Activated T-helper 1 cell treated with anti-CD3 and anti-CD28 coated beads, Interleukin-2, amount 50 U/mL, for 16 hours (primary cell): ENCODE data around the gene PTPMT1.
"Not testable (repeated sequence)": the region's sequence is repeated elsewhere in the genome, so short reads cannot be mapped to it uniquely, and the experiment has no call there.

ENCODE experiments used
- DNase-seq, 2 donors: peaks; one replicate each; pipeline ENCODE4 v3.0.0-alpha.2; 2020; ENCODE audit warnings: low read depth in 1 of 2, low spot score in 1 of 2

The PTPMT1 gene

DNA sequence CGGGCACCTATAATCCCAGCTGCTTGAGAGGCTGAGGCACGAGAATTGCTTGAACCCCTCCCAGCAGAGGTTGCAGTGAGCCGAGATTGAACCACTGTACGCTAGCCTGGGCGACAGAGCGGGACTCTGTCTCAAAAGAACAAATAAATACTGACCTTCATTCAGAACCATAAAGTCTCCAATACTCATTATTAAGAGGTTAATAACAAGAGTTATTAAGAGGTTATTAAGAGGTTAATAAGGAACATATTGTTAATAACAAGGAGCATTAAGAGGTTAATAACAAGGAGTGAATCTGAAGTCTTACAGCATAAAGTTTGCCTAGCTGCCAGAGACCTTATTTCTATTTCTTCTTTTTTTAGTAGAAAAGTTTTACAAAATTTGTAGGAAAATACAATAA, 20.1 kb upstream of the PTPMT1 start:
- DNase-seq = no peak

DNA sequence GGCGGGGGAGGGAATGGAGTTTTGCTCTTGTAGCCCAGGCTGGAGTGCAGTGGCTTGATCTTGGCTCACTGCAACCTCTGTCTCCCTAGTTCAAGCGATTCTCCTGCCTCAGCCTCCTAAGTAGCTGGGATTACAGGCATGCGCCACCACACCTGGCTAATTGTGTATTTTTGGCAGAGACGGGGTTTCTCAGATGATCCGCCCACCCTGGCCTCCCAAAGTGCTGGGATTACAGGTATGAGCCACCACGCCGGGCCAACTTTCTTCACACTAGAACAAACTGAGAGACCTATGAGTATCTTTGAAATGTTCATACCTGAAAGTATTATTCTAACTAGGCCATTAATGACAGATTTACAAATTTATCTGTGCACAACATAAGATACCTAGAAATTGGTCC, 19.1 kb upstream of the PTPMT1 start:
- DNase-seq = not testable (repeated sequence)

DNA sequence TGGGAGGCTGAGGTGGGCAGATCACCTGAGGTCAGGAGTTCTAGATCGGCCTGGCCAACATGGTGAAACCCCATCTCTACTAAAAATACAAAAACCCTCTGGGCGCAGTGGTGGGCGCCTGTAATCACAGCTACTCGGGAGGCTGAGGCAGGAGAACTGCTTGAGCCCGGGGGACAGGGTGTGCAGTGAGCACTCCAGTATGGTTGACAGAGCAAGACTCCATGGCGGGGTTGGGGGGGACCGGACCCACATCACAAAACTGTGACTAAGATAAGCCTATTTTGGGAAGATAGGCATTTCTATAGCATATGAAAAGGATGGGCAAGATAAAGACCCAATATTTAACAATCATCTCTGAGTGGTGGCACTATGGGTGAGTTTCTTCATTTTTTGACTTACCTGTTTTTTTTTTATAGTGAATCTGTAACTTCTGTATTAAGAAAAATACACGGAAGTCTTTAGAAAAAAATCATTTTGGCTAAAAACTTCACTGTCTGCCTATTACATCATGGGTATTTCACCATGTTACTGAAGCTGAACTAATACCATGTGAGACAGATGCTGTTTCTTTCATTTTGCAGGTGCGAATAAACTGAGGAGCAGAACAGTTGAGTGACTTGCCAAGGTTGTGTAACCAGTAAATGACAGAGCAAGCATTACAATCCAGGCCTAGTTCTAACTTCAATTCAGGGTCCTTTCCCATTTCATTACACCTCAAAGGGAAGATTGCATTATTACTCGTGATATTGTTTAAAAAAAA, 14.9 kb upstream of the PTPMT1 start:
- DNase-seq = no peak

DNA sequence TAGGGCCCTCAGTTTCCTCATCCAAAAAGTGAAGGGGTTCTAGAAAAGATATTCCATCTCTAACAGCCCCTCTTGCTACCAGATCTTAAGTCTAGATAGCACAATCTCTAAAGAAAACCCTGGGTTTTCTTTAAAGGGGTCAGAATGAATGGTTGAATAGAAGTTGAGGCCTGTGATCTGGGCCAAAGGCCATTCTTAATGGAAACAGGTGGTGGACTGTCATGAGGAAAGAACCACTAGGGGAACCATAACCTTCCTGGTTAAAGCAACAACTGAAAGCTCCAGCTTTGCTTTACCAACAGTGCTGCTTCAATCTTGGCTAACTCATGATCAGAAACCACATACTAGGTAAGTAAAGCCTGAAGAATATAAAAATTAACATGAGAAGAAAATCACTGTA, 14.3 kb upstream of the PTPMT1 start:
- no peak for DNase-seq

DNA sequence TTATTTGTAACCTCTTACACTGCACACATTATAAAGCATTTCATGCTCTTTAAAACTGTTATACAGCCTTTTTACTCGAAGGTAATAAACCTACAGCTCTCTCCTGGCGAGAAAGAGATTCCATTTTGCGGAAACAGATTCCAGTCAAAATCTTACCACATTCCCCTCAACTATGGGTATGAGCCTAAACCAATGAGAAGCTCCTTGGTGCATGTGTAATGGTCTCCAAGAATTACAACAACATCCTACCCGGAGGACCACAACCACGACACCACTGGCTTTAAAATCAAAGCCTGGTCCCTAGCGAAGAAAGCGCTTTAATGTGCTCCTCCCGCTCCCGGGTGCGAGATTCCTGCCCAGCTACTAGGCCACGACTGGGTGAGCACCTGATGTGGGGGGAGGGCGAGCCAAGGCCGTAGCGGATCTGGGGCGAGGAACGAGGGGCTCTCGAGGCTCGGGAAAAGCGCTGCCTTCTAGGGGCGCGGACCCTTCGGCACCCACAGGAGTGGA, 13.3 kb upstream of the PTPMT1 start:
- peak in 1 of 2 donors; percentile 6 for DNase-seq

DNA sequence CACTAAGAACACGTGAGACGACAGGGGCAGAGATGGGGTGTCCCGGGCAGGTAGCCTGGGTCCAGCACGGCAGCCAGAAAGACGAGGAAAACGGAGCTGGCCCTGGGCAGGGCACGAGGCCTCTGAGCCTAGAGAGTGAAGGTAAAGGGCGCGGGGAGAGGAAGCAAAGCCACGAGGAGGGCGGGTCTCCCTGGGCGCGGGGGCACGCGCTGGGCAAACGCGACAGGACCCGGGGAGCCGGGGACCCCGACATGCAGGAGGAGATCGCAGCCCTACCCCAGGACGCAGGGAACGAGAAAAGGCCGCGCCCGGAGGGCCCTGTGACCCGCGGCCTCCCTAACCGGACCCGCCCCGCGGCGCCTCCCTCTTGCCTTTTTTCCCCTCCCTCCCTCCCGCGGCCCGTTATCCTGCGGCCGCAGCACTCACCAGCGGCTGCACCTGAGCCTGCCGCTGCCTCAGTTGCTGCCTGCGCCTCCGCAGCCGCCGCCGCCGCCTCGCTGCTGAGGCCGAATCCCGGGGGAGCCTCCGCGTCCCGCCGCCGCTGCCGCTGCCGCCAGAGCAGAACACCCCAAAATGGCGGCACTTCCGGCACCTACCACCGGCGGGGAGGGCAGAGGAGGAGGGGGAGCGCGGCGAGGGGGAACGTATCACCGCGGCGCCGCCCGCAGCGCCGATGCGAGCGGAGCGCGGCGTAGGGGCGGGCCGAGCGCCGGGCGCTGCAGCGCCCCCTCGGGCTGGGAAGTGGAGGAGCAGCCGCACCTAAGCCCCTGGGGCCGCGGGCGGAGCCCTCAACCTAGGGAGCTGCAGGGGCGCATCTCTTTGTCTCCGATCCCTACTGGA, 12.6 kb upstream of the PTPMT1 start, which contains the start of gene CELF1:
TSS of gene CELF1 (minus strand) at position 567 of the 840 bp plus-strand sequence. CDS start 53,609 bp downstream, outside the sequence.
- peak; percentile 84 to 91 for DNase-seq

DNA sequence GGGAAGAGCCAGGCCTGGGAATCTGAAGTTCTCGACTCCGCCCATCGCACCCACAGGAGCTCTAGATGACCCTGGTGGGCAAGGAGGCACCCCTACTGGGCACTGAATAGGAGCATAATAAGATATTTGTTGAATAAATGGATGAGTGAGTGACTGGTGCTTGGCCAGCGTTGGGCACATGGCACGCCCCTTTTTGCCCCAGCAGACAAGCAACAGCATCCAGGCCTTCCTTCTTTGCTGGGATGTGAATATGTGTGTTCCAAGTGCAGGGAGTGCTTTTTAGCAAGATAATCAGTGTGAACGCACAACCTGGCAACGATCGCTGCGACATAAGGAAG, 12.0 kb upstream of the PTPMT1 start:
- DNase-seq = no peak

DNA sequence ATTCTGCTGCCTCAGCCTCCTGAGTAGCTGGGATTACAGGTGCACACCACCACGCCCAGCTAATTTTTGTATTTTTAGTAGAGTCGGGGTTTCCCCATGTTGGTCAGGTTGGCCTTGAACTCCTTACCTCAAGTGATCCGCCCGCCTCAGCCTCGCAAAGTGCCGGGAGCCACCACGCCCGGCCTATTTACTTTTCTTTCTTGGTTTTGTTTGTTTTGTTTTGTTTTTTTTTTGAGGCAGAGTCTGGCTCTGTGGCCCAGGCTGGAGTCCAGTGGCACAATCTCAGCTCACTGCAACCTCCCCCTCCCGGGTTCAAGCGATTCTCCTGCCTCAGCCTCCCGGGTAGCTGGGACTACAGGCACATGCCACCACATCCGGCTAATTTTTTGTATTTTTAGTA, 8.4 kb upstream of the PTPMT1 start:
- not testable (repeated sequence) for DNase-seq

DNA sequence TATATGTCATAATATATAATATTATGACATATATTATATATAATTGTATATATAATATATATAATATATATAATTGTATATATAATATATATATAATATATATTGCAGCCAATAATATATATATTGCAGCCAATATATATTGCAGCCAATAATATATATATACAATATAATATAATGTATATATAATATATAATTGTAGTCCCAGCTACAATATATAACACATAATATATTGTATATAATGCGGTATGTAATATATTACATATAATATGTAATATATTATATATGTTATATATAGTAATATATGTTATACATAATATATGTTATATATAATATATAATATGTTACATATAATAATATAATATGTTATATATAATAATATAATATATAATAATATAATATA, 6.7 kb upstream of the PTPMT1 start:
- no peak for DNase-seq

DNA sequence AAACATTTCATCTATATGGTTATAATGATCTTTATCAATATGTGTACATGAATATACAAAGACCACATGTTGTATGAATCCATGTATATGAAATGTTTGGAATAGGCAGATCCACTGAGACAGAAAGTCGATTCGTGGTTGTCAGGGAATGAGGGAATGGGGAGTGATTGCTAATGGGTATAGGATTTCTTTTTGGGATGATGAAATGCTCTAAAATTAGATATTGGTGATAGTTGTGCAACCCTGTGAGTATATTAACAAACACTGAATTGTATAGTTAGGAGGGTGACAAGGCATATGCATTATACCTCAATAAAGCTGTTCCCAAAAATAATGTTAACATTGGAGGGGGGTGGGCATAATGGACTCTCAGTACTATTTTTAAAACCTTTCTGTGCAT, 5.0 kb upstream of the PTPMT1 start:
- no peak for DNase-seq

DNA sequence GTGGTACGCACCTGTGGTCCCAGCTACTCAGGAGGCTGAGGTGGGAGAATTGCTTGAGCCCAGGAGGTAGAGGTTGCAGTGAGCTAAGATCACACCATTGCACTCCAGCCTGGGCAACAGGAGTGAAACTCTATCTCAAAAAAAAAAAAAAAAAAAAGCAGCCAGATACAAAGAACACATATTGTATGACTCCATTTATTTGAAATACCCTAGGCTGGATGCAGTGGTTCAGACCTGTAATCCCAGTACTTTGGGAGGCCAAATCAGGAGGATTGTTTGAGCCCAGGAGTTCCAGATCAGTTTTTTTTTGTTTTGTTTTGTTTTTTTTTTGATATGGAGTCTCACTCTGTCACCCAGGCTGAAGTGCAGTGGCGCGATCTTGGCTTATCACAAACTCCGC, 3.0 kb upstream of the PTPMT1 start:
- not testable (repeated sequence) for DNase-seq

DNA sequence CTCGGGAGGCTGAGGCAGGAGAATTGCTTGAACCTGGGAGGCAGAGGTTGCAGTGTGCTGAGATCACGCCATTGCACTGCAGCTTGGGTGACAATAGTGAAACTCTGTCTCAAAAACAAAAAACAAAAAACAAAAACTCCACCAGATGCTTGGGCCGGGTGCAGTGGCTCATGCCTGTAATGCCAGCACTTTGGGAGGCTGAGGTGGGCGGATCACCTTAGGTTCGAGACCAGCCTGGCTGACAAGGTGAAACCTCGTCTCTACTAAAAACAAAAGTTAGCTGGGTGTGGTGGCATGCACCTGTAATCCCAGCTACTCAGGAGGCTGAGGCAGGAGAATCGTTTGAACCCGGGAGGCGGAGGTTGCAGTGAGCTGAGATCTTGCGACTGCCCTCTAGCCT, 1.0 kb upstream of the PTPMT1 start:
- not testable (repeated sequence) for DNase-seq

DNA sequence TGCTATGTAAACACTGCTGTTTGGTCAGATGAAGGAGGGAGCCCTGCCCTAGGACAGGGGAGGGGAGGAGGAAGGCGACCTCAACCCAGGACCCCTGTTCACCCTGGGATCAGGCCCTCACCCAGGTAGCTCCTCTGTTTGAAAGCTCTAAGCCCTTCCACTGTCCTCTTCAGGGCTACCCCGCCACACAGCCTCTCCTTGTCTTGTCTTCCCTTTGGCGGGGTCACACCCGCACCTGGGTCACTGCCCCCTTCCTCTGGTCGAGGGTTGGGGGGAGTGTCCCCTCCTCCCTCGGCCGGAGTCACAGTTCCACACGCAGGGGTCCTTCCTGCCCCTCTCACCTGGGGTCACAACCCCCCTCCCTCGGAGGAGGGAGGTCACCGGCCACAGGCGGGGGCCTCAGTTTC, 463 bp upstream of the PTPMT1 start:
- DNase-seq = no peak

DNA sequence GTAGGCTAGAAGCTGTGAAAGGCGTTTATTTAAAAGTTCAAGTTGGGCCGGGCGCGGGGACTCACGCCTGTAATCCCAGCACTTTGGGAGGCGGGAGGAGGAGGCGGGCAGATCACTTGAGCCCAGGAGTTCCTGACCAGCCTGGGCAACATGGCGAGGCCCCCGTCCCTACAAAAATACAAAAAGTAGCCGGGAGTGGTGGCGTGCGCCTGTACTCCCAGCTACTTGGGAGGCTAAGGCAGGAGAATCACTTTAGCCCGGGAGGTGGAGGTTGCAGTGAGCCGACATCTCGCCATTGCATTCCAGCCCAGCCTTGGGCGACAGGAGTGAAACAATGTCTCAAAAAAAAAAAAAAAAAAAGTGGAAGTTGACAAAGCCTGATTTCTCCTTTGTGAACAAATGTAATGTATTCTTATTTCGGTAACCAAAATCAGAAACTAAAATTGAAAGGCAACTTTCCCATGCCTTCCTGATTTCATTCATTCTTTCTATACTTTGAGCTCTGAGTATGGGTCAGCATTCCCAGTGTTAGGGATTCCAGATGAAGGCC, 825 bp downstream of the PTPMT1 start:
- DNase-seq = no peak

DNA sequence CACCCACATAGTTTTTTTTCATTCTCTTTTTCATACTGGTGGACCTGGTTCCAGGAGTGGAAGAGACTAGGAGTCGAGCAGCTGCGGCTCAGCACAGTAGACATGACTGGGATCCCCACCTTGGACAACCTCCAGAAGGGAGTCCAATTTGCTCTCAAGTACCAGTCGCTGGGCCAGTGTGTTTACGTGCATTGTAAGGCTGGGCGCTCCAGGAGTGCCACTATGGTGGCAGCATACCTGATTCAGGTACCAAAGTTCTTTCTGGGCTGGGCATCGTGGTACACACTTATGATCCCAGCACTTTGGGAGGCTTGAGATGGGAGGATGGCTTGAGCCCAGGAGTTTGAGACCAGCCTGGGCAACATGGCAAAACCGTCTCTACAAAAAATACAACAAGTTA, 4.2 kb downstream of the PTPMT1 start:
- no peak for DNase-seq

DNA sequence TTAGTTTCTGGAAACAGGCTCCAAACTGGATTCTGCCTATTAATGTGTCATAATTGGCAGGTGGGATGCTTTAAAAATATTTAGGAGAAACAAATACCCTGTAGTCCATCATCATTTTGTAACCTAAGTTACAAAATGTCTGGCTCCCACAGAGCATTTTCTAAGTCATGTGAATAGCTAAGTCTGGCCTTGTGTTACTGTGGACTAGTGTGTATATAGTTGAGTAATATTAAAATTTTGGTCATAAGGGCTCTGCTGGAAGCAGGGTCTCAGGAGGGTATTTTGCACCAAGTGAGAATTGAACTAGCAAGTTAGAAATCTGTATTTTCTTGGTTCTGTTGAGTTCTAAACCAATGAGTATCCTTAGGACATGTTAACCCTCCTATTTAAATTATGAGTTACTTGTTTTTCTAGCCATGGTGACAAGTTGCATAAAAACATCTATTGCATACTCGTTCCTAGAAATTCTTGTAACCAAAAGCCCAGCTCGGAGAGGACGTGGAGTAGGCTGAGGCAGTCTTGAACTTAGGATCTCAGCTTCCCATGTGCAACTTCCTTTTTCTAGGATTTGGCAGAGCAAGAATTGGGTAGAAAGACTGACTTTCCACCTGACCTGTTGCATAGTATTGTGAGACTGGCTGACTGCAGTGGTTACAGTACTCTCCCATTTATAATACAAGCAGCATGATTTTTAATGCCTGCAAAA, 5.4 kb downstream of the PTPMT1 start:
- no peak for DNase-seq

DNA sequence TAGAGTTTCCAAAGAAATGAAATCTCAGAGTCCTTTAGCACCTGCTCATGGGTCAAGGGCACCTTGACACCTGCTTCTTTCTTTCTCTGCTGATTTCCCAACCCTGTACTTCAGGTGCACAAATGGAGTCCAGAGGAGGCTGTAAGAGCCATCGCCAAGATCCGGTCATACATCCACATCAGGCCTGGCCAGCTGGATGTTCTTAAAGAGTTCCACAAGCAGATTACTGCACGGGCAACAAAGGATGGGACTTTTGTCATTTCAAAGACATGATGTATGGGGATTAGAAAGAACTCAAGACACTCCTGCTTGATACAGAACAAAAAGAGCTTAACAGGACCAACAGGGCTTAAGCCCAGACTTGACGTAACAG, 5.9 kb downstream of the PTPMT1 start:
- DNase-seq = no peak

DNA sequence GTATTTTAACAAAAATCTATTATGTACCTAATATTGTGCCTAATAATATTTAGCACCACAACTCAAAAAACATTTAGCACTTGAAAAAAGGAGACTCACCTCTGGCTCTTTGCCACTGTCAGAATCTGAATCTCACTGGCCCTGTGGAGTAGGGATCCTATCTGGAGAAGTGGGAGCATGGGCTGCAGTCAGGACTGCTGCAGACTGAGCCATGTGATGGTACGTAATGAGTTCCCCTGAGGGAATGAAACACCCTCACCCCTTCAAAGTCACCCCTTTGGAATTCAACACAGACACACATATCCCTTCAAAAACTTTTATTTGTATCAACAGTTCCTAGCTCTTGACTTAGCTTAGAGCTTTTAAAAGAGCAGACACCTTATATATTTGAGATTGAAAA, 6.5 kb downstream of the PTPMT1 start:
- DNase-seq = no peak

DNA sequence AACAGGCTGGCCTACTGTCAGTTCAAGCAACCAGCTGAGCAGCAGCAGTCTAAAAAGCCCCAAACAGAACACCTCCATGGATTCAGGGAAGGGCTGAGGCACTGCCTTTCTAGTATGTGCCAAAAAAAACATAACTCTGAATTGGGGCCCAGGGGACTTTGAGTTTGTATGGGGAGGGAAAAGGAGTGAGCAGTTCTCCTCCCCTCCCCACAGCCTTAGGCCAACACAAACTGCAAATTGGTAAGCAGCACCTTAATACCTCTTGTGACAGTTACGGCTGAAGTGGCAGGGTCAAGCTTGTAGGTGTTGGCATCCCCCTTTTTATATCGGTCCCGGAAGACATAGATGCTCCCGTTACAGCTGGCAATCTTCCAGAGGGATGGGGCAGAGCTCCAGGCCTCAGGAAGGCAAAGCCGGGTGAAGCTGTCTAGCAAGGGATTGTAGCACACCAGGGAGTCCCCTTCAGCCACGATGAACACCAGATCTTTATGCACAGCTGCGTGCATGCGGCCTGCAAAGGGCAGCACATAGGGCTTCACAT, 7.4 kb downstream of the PTPMT1 start:
- no peak for DNase-seq

DNA sequence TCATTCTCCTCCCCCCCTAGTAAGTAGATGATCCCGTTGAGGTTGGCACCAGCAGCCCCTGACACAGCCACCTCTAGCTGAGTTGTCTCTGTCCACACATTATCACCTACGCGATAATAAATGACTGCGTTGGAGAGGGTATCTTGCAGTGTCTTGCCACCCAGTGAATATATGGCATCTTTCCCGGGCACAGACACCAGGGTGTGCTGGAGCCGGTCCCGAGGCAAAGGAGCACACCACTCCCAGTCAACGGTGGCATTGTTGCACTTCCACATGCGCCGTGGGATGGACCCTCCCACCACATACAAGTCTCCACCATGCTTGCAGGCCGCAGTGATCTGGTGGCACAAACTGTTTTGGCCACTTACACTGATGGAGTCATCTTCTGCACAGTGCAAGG, 7.9 kb downstream of the PTPMT1 start:
- DNase-seq = no peak

DNA sequence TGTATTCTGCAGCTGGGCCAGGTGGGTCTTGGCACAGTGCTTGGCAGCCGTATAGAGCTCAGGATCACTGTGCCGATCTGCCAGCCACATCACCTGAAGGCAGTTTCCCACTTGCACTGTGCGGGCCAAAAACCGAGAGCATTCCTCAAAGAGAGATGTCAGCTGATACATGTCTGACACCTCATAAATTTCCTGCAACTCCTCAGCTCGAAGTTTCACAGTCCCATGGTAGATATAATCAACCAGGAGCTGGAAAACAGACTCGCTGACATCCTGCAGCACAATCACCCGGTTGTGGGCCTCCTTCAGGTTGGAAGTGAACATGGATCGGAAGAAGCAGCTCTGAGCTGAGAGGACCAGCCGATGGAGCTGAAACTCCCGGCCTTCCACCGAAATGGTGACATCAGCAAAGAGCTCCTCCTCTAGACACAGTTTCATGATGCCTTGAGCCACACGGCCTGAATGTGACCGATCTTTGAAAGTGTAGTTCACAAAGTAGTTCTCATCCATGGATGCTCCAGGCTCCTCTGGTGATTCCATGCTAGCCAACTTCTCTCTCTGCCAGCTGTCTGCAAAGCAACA, 12.2 kb downstream of the PTPMT1 start:
- no peak for DNase-seq
